Subcutaneous abdominal adipose tissue (tissue), 5 donors: ENCODE measurements around the gene ARID5B.

Source experiments
- H3K27ac ChIP-seq: one replicate; pipeline ENCODE4 v1.7.0; 2013; ENCODE audit warnings: low read depth, mild to moderate bottlenecking, inconsistent platforms, low read length, moderate library complexity
- H3K27me3 ChIP-seq, 5 donors: one replicate each; pipeline ENCODE4 v1.7.0; 2013; ENCODE audit warnings: low read length in 5 of 5, inconsistent platforms in 1 of 5; ENCODE audit not compliant: control insufficient read depth in 5 of 5, insufficient read depth in 4 of 5
- H3K36me3 ChIP-seq, 5 donors: one replicate each; pipeline ENCODE4 v1.7.0; 2013; ENCODE audit warnings: low read length in 5 of 5; ENCODE audit not compliant: control insufficient read depth in 5 of 5, insufficient read depth in 5 of 5
- H3K4me1 ChIP-seq, 5 donors: one replicate each; pipeline ENCODE4 v1.7.0; 2013; ENCODE audit warnings: low read length in 5 of 5, mild to moderate bottlenecking in 3 of 5, moderate library complexity in 1 of 5; ENCODE audit not compliant: control insufficient read depth in 5 of 5, insufficient read depth in 5 of 5
- H3K4me3 ChIP-seq, 5 donors: one replicate each; pipeline ENCODE4 v1.7.0; 2013; ENCODE audit warnings: low read length in 5 of 5, low read depth in 1 of 5
- H3K9ac ChIP-seq, 5 donors: one replicate each; pipeline ENCODE4 v1.7.0; 2013; ENCODE audit warnings: low read length in 5 of 5, mild to moderate bottlenecking in 4 of 5, moderate library complexity in 3 of 5
- H3K9me3 ChIP-seq, 5 donors: one replicate each; pipeline ENCODE4 v1.7.0; 2013; ENCODE audit warnings: low read length in 5 of 5; ENCODE audit not compliant: control insufficient read depth in 5 of 5
- donor health status: healthy.
- donor health status: healthy.
- donor health status: healthy.
- donor health status: healthy.
- donor health status: healthy.

ARID5B gene, protein sequence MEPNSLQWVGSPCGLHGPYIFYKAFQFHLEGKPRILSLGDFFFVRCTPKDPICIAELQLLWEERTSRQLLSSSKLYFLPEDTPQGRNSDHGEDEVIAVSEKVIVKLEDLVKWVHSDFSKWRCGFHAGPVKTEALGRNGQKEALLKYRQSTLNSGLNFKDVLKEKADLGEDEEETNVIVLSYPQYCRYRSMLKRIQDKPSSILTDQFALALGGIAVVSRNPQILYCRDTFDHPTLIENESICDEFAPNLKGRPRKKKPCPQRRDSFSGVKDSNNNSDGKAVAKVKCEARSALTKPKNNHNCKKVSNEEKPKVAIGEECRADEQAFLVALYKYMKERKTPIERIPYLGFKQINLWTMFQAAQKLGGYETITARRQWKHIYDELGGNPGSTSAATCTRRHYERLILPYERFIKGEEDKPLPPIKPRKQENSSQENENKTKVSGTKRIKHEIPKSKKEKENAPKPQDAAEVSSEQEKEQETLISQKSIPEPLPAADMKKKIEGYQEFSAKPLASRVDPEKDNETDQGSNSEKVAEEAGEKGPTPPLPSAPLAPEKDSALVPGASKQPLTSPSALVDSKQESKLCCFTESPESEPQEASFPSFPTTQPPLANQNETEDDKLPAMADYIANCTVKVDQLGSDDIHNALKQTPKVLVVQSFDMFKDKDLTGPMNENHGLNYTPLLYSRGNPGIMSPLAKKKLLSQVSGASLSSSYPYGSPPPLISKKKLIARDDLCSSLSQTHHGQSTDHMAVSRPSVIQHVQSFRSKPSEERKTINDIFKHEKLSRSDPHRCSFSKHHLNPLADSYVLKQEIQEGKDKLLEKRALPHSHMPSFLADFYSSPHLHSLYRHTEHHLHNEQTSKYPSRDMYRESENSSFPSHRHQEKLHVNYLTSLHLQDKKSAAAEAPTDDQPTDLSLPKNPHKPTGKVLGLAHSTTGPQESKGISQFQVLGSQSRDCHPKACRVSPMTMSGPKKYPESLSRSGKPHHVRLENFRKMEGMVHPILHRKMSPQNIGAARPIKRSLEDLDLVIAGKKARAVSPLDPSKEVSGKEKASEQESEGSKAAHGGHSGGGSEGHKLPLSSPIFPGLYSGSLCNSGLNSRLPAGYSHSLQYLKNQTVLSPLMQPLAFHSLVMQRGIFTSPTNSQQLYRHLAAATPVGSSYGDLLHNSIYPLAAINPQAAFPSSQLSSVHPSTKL

DNA sequence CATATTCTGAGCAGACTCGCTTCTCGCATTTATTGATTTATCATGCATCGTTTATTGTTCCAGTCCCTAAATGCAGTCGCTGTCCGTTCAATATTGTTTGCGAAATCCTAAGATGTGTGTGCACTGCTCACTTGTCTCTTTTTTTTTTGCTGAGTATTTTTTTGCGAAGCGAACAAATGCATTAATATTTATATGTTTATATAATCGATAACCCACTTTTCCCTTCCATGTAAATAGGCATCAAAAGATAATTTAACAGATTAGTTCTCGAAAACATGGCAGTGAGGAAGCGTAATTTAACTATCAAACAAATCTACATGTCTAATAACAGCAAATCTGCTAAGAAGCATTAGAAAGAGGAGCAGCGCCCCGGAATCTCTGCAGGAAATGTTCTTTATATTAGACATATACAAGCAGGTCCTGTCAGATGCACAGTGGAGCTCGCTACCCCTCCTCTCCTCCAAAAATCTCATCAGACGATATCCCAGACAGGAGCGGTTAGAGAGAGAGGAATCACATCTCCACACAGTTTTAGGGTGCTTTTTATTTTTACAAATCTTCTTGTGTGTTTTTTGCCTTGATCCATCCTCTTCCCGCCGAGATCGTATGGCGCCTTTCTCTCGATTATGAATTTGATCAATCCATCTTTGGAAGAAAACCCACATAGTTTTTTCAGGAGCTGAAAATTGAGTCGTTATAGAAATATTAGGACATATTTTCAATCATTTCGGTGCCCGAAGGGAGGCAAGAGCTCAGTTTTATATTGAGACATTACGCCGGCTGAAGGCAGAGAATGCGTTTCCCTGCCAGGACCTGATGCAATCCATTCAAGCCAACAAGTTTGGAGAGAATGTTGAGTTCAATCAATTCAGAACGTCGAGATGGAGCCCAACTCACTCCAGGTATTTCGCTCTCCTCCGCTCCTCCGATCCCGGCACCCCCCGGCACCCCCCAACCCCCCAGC is at the start of gene ARID5B:
Gene ARID5B, plus strand, starts transcription at position 871 of the 964 bp plus-strand sequence. Its CDS starts 11 bp downstream, at position 882.
- peak within 1 kb of the TSS; percentile 99 for H3K27ac ChIP-seq
- peaks cover 4 to 54% (median 44%) of the 10 kb centered on the region in 5 donors for H3K4me1 ChIP-seq
- H3K4me3 ChIP-seq, result peak within 1 kb of the TSS; percentile 80 to 96 (median 89)
- no peaks in the 10 kb centered on the region for H3K36me3 ChIP-seq
- peak within 1 kb of the TSS; percentile 75 to 100 (median 92) for H3K9ac ChIP-seq
- H3K27me3 ChIP-seq, result no peaks in the 10 kb centered on the region
- no peaks in the 10 kb centered on the region for H3K9me3 ChIP-seq

DNA sequence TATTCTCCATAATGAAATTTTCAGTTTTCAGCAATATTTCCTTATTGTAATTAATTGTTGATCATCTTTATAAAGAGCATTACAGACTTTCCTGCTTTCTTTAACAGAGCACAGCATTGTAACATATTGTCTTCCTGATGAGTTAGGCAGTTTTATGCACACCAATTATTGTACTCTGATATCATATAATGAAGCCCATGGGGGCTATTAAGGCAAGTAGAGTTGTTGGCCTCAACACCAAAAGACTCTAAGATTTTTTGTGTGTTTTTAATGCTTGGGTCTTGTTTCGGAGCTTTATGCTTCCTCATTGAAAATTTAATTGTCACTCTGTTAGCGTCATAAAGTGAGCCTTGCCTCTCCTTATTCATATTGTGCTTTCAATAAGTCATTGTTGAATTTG is 49.2 kb upstream of the ARID5B start:
- H3K9ac ChIP-seq, result no peak overlapping the region
- H3K36me3 ChIP-seq, result no peaks in the 10 kb centered on the region
- no peaks in the 10 kb centered on the region for H3K27me3 ChIP-seq
- H3K4me1 ChIP-seq, result no peaks in the 10 kb centered on the region
- H3K9me3 ChIP-seq, result no peaks in the 10 kb centered on the region
- H3K27ac ChIP-seq, result no peak overlapping the region
- H3K4me3 ChIP-seq, result no peak overlapping the region

DNA sequence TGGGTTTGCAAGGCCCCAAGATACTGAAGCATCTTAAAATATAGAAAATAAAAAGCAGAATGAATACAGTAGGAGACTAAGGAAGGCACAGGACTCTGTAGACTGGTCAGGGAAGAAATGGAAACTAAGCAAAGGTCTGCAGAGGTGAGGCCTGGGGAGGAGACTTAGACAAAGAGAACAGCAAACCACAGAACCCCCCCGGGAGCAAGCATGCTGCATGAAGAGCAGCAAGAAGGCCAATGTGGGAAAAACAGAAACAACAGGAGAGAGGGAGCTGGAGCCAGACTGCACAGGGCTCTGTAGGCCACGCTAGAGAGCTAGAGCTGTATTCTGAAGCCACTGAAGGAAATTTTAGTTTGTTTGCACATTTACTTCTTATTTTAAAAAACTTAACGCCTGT is 45.7 kb upstream of the ARID5B start:
- H3K9me3 ChIP-seq, result no peaks in the 10 kb centered on the region
- H3K36me3 ChIP-seq, result no peaks in the 10 kb centered on the region
- no peak overlapping the region for H3K4me3 ChIP-seq
- H3K4me1 ChIP-seq, result no peaks in the 10 kb centered on the region
- no peak overlapping the region for H3K9ac ChIP-seq
- no peak overlapping the region for H3K27ac ChIP-seq
- H3K27me3 ChIP-seq, result no peaks in the 10 kb centered on the region

DNA sequence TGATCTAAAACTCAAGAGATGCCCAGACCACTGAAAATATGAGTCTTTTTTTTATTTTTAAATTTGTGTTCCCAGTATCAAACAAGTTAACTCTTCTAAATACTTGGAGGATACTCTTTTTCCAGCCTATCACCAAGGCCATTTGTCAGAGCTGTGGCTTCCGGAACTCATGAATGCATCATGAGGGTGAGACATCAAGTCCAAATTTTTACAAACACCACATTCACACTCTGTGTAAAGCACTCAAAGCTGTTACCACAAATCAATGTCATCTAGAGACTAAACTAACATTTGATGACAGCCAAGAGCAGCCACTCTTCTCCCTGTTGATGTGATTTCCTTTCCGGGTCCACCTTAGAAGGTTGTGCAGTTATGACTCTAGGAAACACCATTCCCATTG is 43.8 kb upstream of the ARID5B start:
- no peaks in the 10 kb centered on the region for H3K4me1 ChIP-seq
- H3K27me3 ChIP-seq, result no peaks in the 10 kb centered on the region
- no peaks in the 10 kb centered on the region for H3K36me3 ChIP-seq
- H3K4me3 ChIP-seq, result no peak overlapping the region
- H3K27ac ChIP-seq, result no peak overlapping the region
- no peaks in the 10 kb centered on the region for H3K9me3 ChIP-seq
- no peak overlapping the region for H3K9ac ChIP-seq

DNA sequence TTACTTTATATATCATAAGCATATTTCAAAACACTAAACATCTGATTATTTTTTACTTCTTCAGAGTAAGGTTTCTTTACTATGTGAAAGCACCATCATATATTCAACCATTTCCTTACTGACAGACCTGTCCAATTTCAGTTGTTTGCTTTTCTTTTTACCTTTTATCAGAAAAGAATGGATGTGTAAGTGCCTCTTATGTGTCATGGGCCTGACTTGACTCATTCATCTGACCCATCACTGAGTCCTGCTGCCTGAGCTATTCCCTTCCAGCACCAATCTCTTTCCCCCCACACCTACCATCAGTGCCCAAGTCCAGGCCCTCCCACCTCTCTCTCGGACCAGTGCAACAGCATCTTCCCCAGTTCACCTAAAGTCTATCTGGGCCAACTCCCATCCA is 41.7 kb upstream of the ARID5B start:
- Histone ChIP-seq H3K9me3 (no peaks in the 10 kb centered on the region), H3K9ac (no peak overlapping the region), H3K36me3 (no peaks in the 10 kb centered on the region)

DNA sequence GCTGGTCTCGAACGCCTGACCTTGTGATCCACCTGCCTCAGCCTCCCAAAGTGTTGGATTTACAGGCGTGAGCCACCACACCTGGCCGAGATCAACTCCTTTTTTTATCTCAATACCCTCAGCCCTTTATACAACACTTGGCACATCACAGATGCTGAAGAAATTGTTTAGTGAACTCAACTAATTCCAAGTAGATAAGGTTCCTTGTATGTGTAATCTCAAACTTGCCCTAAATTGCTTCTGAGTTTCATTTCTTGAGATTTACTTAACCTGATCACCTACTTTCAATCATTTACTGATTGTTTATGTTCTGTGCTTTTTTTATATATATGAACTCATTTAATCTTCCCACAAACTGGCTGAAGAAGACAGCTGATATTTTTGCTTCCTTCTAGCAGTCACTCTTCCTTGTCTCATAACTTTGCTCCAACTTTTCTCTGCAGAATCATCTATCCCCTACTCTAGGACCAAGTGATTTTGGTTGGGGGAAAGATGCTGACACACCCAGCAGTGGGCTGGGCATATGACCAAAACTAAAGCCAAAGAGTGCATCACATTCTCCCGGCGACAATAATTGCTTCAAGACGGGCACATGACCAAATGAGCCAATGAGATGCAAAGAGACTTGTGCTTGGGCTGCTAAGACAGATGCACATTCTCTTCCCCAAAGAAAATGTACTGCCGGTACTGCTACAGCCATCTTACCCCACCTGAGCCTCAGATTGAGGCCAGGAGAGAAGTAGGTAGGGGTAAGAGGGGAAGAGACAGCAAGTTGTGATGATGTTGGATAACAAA is 40.3 kb upstream of the ARID5B start:
- Histone ChIP-seq H3K27me3 (no peaks in the 10 kb centered on the region), H3K4me3 (no peak overlapping the region), H3K9me3 (no peaks in the 10 kb centered on the region), H3K9ac (no peak overlapping the region), H3K27ac (no peak overlapping the region), H3K36me3 (no peaks in the 10 kb centered on the region), H3K4me1 (no peaks in the 10 kb centered on the region)

More for the DNA sequence above, 41.7 kb upstream of the ARID5B start:
- Histone ChIP-seq H3K4me3 (no peak overlapping the region), H3K27ac (no peak overlapping the region), H3K27me3 (no peaks in the 10 kb centered on the region), H3K4me1 (no peaks in the 10 kb centered on the region)

DNA sequence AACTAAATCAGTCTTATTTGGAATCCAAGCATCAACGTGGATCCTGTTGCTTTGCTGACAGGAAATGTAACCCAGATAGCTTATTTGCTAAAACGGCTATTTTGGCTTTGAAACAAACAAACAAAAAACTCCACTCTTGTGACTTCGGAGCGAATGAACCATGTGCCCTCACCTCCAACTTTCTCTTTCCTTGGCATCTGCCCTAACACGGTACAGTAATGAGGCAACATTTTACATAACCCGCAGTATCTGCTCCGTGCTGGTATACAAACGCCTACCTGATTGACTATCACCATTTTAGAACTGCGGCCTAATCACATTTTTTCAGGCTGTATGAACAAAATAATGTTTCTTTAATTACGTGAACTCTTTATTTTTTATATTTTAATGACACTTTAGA is 37.5 kb upstream of the ARID5B start:
- no peak overlapping the region for H3K27ac ChIP-seq

DNA sequence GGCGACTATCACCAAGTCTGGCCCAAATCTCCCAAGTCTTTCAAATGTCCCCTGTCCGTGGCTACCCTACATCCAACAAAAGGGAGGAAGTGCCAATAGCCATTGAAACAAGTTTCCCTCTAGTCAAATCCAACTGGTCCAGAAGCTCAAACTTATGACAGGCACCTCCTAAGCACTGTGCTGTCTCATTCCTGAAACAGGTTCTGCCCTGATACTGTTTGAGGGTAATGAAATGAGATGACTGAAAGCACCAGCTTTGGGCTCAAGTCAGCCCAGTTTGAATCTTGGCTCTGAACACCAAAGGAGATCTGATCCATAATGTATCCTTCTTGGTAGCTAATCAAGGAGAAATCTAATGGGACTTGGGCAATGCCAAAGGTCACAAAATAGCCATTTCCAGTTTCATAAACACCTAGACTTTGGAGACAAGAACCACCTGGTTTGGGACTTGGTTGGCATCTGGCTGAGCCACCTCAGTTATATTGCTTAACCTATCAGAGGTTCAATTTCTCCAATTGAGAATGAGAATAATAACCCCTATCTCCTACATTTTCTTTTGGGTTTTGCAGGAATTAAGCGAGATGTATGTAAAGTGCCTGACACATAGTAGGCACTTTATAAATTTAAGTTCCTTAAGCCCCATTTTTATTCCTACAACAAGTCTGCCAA is 34.7 kb upstream of the ARID5B start:
- H3K27me3 ChIP-seq, result no peaks in the 10 kb centered on the region
- no peaks in the 10 kb centered on the region for H3K9me3 ChIP-seq
- H3K4me1 ChIP-seq, result peaks cover 0 to 3% (median 0%) of the 10 kb centered on the region in 5 donors
- no peak overlapping the region for H3K27ac ChIP-seq
- no peaks in the 10 kb centered on the region for H3K36me3 ChIP-seq
- H3K9ac ChIP-seq, result peak overlapping the region in 3 of 5 donors; percentile 13 to 51 (median 23)
- peak overlapping the region in 4 of 5 donors; percentile 56 to 67 (median 58) for H3K4me3 ChIP-seq

More for the DNA sequence above, 37.5 kb upstream of the ARID5B start:
- H3K9ac ChIP-seq, result no peak overlapping the region
- H3K36me3 ChIP-seq, result no peaks in the 10 kb centered on the region
- H3K4me3 ChIP-seq, result no peak overlapping the region
- H3K27me3 ChIP-seq, result no peaks in the 10 kb centered on the region
- H3K9me3 ChIP-seq, result no peaks in the 10 kb centered on the region
- peaks cover 0 to 3% (median 0%) of the 10 kb centered on the region in 5 donors for H3K4me1 ChIP-seq
